Stimulated activated naive CD8-positive, alpha-beta T cell treated with anti-CD3 and anti-CD28 coated beads, Interleukin-15, Interleukin-2, amounts not matched to agents 100 ng/mL and 50 ng/mL, for 24 hours (primary cell): ENCODE measurements around the gene TMED3.

Experiments
- H3K27ac Mint-ChIP-seq: one replicate; pipeline ENCODE4 v1.8.0; 2021; ENCODE audit warnings: mild to moderate bottlenecking, mixed read lengths
- H3K27me3 Mint-ChIP-seq: one replicate; pipeline ENCODE4 v1.8.0; 2021; ENCODE audit warnings: mixed read lengths
- H3K36me3 Mint-ChIP-seq: one replicate; pipeline ENCODE4 v1.8.0; 2021; ENCODE audit warnings: low read depth, mixed read lengths
- H3K4me1 Mint-ChIP-seq: one replicate; pipeline ENCODE4 v1.8.0; 2021; ENCODE audit warnings: low read depth, mixed read lengths
- H3K4me3 Mint-ChIP-seq: one replicate; pipeline ENCODE4 v1.8.0; 2021; ENCODE audit warnings: mild to moderate bottlenecking, mixed read lengths
- H3K9me3 Mint-ChIP-seq: one replicate; pipeline ENCODE4 v1.8.0; 2021; ENCODE audit warnings: mixed read lengths

Gene TMED3

DNA sequence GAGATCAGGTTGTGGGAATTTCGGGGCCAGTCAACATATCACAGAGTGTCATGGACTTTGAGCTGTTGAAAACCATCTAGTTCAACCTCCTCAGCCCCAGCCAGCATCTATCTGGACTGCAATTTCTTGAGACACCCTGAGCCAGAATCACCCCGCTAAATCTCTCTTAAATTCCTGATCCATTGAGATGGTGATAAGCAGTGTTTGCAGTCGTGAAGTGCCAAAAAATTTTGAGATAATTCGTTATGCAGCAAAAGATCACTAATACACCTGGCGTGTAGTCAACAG lies 29.3 kb downstream of the TMED3 start:
- Mint-ChIP-seq H3K27ac (no peak overlapping the region), H3K36me3 (peaks cover 2% of the 10 kb centered on the region), H3K9me3 (no peaks in the 10 kb centered on the region), H3K4me1 (no peaks in the 10 kb centered on the region), H3K27me3 (no peaks in the 10 kb centered on the region), H3K4me3 (no peak overlapping the region)

DNA sequence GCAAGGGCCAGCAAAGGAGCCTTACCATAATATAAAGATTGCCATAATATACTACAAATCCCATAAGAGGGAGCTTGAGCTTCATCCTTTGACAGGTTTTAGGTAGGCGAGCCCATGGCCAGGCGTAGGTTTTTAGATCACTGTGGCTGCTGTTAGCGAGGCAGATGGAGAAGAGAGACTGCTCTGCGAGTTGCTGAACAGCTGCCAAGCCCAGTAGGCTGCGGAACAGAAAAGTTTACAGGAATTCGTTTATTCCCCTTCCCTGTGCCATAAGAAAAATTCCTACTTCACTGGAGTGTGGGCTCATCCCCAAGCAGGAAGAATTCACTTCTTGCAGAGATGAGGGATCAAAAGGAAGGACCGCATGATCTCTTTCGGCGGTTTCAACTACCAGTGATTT lies 30.5 kb downstream of the TMED3 start:
- peaks cover 5% of the 10 kb centered on the region for H3K36me3 Mint-ChIP-seq
- H3K27me3 Mint-ChIP-seq: no peaks in the 10 kb centered on the region

DNA sequence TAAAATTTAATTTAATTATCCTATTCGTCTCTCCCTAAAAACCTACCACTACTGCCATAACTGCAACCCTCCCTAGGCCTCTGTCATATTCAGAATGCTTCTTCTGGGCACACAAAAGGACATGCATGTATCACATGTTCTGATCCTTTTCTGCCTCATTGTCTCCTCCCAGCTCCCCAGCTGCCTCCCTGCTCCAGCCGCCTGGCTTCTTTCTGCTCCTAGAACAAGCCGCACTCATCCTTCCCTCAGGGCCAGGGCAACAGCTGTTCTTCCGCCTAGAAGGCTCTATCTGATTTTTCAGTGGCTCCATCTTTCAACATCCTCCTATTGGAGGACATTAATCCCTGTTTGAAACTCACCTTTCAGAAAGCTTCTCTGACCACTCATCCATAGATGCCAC lies 38.6 kb downstream of the TMED3 start:
- H3K9me3 Mint-ChIP-seq: no peaks in the 10 kb centered on the region
- no peak overlapping the region for H3K4me3 Mint-ChIP-seq
- no peak overlapping the region for H3K27ac Mint-ChIP-seq
- H3K27me3 Mint-ChIP-seq: no peaks in the 10 kb centered on the region
- peaks cover 15% of the 10 kb centered on the region for H3K36me3 Mint-ChIP-seq
- H3K4me1 Mint-ChIP-seq: no peaks in the 10 kb centered on the region

More for the DNA sequence above, 30.5 kb downstream of the TMED3 start:
- H3K27ac Mint-ChIP-seq: no peak overlapping the region
- H3K4me1 Mint-ChIP-seq: no peaks in the 10 kb centered on the region
- no peaks in the 10 kb centered on the region for H3K9me3 Mint-ChIP-seq
- H3K4me3 Mint-ChIP-seq: no peak overlapping the region

DNA sequence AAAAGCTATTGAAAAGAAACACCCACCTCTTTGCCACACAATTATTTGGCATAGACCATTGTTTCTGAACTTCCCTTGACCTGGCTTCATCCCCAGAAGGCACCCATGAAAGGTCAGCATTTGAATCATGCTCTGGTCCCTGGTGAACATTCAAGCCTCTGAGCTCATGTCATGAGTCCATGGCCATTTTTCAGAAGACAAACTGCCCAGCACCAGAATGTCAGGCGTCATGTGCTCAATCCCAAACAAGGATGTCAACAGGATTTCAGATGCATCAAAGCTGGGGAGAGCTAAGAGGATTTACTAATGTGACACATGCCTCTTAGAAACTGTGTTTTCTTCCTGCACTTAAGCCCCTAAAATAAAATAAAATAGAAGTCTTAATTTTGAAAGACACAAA lies 41.3 kb downstream of the TMED3 start:
- H3K4me1 Mint-ChIP-seq: no peaks in the 10 kb centered on the region
- H3K27me3 Mint-ChIP-seq: no peaks in the 10 kb centered on the region

DNA sequence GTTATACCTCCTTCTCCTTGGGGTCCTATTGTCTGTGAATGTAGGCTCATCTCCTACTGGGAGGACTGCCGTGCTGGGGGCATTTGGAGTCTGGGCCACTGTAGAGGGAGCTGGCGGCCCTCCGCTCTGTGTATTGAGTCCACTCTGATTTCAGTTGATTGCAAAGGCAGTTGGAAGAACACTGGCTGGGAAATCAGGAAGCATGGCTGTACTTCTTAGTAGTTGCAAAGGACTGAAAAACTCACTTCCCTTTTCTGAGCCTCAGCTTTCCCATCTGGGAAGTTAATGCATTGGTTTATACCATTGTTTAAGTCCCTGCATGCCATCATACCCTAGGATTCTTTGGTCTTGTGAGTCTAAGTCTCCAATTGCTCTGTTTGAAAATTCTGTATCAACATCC lies 46.7 kb downstream of the TMED3 start:
- Mint-ChIP-seq H3K4me3 (no peak overlapping the region), H3K4me1 (no peaks in the 10 kb centered on the region), H3K36me3 (peaks cover 21% of the 10 kb centered on the region), H3K9me3 (no peaks in the 10 kb centered on the region), H3K27ac (no peak overlapping the region), H3K27me3 (no peaks in the 10 kb centered on the region)

More for the DNA sequence above, 41.3 kb downstream of the TMED3 start:
- Mint-ChIP-seq H3K36me3 (peaks cover 7% of the 10 kb centered on the region), H3K27ac (no peak overlapping the region), H3K9me3 (no peaks in the 10 kb centered on the region), H3K4me3 (no peak overlapping the region)

DNA sequence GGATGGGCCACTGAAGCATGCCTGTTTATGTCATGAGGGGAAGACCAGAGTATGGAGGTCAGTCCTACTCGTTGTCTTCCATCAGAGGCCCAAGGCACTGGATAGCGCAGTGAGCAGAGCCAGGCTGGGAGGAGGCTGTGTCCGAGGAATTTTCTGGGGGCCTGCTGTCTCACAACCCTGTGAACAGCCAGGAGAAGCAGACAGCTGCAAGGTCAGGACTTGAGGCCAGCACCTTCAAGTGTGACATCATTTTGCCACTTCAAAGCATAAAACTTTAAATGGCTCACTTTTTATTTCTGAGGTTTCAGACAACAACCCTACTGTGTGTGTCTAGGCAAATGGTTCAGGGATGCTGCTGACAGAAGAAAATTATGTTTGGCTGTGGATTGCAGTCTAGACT lies 47.2 kb downstream of the TMED3 start:
- Mint-ChIP-seq H3K4me1 (no peaks in the 10 kb centered on the region), H3K4me3 (no peak overlapping the region), H3K36me3 (peaks cover 24% of the 10 kb centered on the region), H3K27me3 (no peaks in the 10 kb centered on the region), H3K27ac (no peak overlapping the region), H3K9me3 (no peaks in the 10 kb centered on the region)

DNA sequence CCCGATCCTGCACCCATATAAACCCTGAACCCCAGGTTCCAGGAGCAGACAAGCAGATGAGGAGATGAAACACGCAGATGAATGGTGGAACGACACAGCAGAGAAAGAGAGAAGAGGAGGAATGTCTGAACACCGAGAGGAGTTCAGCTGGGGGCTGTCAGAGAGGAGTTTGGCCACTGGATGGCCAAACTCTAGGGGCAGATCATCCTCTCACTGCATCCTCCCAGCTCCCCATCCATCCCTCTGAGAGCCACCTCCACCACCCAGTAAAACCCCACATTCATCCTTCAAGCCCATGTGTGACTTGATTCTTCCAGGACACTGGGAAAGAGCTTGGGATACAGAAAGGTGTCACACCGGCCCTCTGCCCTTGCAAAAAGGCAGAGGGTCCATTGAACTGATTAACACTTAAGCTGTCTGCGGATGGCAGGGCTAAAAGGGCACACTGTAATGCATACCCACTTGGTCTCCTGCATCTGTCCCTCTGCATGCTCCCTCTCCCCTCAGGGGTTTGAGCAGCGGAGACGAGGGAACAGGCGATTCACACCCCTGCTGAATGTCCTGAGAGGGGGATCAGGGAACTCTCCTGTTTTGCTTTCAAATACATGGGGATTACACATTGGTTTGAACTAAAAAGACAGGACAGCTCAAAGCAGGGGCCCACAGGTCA lies 53.8 kb downstream of the TMED3 start:
- H3K27ac Mint-ChIP-seq: no peak overlapping the region
- peaks cover 11% of the 10 kb centered on the region for H3K36me3 Mint-ChIP-seq

DNA sequence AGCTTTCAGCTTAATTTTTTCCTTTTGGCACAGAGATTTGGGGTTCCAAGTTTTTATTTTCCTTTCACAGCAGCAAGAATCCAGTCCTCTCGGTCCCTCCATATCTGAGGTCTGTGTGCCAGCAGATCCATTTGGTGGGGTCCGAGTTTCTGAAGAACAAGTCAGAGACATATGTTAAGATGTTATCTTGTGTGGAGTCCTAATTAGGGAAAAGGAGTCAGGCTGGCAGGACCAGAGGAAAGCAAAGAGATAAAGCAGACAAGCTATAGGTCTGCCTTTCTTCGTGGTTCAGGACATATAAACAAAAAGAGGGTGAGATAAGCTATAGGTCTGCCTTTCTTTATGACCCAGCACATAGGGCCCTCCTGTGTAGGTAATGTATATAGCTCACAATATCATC lies 54.9 kb downstream of the TMED3 start:
- Mint-ChIP-seq H3K9me3 (no peaks in the 10 kb centered on the region), H3K4me1 (no peaks in the 10 kb centered on the region), H3K27me3 (no peaks in the 10 kb centered on the region), H3K27ac (no peak overlapping the region), H3K36me3 (peaks cover 4% of the 10 kb centered on the region), H3K4me3 (no peak overlapping the region)

More for the DNA sequence above, 53.8 kb downstream of the TMED3 start:
- H3K4me3 Mint-ChIP-seq: no peak overlapping the region
- H3K4me1 Mint-ChIP-seq: no peaks in the 10 kb centered on the region
- H3K9me3 Mint-ChIP-seq: no peaks in the 10 kb centered on the region
- H3K27me3 Mint-ChIP-seq: no peaks in the 10 kb centered on the region

DNA sequence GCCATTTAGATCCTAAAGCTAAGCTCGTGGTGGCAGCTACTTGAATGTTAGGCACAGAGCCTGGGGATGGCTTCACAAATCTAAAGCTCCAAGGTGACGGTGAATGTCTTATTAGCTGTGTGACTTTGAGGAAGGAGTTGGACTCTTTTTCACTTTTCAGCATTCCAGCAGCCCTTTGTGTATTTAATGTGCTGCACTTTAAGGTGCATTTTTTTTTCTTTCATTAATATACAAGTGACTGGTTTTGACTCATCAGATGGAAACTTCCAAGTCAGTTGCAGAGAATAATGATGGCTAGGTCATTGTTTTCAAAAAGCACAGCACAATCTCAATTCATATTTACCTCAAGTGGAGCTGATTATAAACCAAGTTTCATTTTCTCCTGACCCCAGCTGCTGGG lies 55.8 kb downstream of the TMED3 start:
- H3K27ac Mint-ChIP-seq: no peak overlapping the region
- H3K36me3 Mint-ChIP-seq: peaks cover 4% of the 10 kb centered on the region
- no peaks in the 10 kb centered on the region for H3K4me1 Mint-ChIP-seq
- no peak overlapping the region for H3K4me3 Mint-ChIP-seq
- H3K27me3 Mint-ChIP-seq: no peaks in the 10 kb centered on the region
- no peaks in the 10 kb centered on the region for H3K9me3 Mint-ChIP-seq

DNA sequence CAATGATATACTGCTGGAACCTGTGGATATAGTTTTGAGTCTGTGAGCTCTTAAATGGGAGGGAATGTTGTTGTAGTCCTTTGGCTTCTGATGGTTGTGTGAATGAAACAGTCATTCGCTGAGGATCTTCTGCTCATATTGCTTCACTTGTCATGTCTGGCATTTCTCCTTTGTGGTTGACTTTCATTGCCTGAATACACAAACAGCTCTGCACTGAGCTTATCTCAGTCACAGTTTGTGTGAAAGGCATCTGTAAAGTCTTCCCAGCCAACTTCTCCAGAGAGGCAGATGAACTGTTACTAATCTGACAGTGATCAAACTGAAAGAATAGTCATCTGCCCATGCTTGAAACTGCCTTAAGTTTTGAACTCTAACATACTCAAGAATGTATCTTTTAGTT lies 59.8 kb downstream of the TMED3 start:
- Mint-ChIP-seq H3K36me3 (no peaks in the 10 kb centered on the region), H3K9me3 (no peaks in the 10 kb centered on the region), H3K27me3 (no peaks in the 10 kb centered on the region), H3K4me3 (no peak overlapping the region), H3K4me1 (no peaks in the 10 kb centered on the region), H3K27ac (no peak overlapping the region)

DNA sequence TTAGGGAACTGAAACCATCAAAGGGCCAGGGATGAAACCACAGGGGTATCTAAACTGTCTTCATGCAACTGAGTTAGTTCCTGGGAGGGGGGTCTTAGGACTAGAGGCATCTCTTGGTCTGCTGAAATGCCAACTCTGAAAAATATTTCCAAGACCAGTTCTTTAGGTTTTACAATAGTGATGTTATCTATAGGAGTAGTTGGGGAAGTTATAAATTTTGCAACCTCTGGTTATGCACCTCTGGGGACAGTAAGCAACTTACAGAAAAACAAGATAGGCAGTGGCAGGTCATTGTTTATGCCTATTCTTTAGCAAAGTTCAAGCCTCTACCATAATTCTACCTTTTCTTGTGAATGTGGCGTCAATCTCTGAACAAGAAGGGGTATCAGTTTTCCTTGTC lies 60.7 kb downstream of the TMED3 start:
- Mint-ChIP-seq H3K27me3 (no peaks in the 10 kb centered on the region), H3K4me1 (no peaks in the 10 kb centered on the region), H3K27ac (no peak overlapping the region)

DNA sequence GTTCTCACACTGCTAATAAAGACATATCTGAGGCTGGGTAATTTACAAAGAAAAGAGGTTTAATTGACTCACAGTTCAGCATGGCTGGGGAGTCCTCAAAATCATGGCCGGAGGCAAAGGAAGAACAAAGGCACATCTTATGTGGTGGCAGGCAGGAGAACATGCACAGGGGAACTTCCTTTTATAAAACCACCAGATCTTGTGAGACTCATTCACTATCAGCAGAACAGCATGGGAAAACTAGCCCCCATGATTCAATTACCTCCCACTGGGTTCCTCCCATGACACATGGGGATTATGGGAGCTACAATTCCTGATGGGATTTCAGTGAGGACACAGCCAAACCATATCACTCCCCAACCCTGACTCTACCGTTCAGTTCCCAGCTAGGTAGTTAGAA lies 61.5 kb downstream of the TMED3 start:
- Mint-ChIP-seq H3K36me3 (no peaks in the 10 kb centered on the region), H3K4me1 (no peaks in the 10 kb centered on the region), H3K27ac (no peak overlapping the region), H3K27me3 (no peaks in the 10 kb centered on the region), H3K9me3 (no peaks in the 10 kb centered on the region), H3K4me3 (no peak overlapping the region)

More for the DNA sequence above, 60.7 kb downstream of the TMED3 start:
- H3K9me3 Mint-ChIP-seq: no peaks in the 10 kb centered on the region
- H3K36me3 Mint-ChIP-seq: no peaks in the 10 kb centered on the region
- no peak overlapping the region for H3K4me3 Mint-ChIP-seq
